Neural cell (in vitro differentiated cells): ENCODE results near the gene FMN2.

ENCODE experiments used
- EP300 ChIP-seq: fragments of 450-650 bp; conservative IDR thresholded peaks from 2 replicates; pipeline ENCODE4 v1.6.1; 2014; ENCODE audit warnings: antibody characterized with exemption, mild to moderate bottlenecking, moderate library complexity; ENCODE audit not compliant: poor library complexity, severe bottlenecking
- EZH2 ChIP-seq: fragments of 200-600, 300-800 bp; shearing (Covaris generic), sonication (generic); IDR thresholded peaks from 2 replicates; pipeline ENCODE4 v1.6.1; 2014; ENCODE audit warnings: antibody characterized with exemption, low read length, borderline replicate concordance, mild to moderate bottlenecking; ENCODE audit not compliant: insufficient read depth, poor library complexity, severe bottlenecking
- POLR2AphosphoS5 ChIP-seq: IDR thresholded peaks from 2 replicates; pipeline ENCODE4 v1.6.1; 2012
- TF ChIP-seq, protein P1 (sequence below): fragments of 450-650 bp; IDR thresholded peaks from 2 replicates; pipeline ENCODE4 v1.5.1; 2014; ENCODE audit warnings: antibody characterized with exemption, mild to moderate bottlenecking, moderate library complexity; ENCODE audit not compliant: poor library complexity, severe bottlenecking
- TF ChIP-seq, protein P2 (sequence below): IDR thresholded peaks from 2 replicates; pipeline ENCODE4 v1.6.1; 2012; ENCODE audit warnings: borderline replicate concordance

DNA sequence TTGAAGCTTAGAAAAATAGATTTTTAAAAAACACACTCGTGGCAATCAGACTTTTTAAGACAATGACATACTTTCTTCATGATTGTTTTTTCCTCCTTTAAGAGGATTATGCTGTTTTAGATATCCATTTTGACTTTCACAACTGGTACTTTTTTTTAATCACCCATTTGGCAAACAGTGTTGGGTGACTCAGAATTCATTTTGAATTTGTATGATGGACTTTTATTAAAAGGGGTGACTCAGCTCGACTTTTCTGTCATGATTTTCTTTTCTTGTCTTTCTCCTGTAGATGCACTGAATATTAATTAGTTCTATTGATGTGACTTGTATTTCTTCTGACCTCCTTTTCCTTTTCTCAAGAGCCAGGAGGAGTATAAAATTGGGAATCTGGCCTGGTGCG lies 44.7 kb downstream of the FMN2 start:
- TF ChIP-seq EZH2 = no peak
- TF ChIP-seq POLR2AphosphoS5 = no peak
- TF ChIP-seq, protein P1, sequence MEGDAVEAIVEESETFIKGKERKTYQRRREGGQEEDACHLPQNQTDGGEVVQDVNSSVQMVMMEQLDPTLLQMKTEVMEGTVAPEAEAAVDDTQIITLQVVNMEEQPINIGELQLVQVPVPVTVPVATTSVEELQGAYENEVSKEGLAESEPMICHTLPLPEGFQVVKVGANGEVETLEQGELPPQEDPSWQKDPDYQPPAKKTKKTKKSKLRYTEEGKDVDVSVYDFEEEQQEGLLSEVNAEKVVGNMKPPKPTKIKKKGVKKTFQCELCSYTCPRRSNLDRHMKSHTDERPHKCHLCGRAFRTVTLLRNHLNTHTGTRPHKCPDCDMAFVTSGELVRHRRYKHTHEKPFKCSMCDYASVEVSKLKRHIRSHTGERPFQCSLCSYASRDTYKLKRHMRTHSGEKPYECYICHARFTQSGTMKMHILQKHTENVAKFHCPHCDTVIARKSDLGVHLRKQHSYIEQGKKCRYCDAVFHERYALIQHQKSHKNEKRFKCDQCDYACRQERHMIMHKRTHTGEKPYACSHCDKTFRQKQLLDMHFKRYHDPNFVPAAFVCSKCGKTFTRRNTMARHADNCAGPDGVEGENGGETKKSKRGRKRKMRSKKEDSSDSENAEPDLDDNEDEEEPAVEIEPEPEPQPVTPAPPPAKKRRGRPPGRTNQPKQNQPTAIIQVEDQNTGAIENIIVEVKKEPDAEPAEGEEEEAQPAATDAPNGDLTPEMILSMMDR = no peak
- no peak for TF ChIP-seq EP300
- TF ChIP-seq, protein P2, sequence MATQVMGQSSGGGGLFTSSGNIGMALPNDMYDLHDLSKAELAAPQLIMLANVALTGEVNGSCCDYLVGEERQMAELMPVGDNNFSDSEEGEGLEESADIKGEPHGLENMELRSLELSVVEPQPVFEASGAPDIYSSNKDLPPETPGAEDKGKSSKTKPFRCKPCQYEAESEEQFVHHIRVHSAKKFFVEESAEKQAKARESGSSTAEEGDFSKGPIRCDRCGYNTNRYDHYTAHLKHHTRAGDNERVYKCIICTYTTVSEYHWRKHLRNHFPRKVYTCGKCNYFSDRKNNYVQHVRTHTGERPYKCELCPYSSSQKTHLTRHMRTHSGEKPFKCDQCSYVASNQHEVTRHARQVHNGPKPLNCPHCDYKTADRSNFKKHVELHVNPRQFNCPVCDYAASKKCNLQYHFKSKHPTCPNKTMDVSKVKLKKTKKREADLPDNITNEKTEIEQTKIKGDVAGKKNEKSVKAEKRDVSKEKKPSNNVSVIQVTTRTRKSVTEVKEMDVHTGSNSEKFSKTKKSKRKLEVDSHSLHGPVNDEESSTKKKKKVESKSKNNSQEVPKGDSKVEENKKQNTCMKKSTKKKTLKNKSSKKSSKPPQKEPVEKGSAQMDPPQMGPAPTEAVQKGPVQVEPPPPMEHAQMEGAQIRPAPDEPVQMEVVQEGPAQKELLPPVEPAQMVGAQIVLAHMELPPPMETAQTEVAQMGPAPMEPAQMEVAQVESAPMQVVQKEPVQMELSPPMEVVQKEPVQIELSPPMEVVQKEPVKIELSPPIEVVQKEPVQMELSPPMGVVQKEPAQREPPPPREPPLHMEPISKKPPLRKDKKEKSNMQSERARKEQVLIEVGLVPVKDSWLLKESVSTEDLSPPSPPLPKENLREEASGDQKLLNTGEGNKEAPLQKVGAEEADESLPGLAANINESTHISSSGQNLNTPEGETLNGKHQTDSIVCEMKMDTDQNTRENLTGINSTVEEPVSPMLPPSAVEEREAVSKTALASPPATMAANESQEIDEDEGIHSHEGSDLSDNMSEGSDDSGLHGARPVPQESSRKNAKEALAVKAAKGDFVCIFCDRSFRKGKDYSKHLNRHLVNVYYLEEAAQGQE = no peak
